Kidney glomerular epithelial cell (primary cell): ENCODE data around the gene ESRP2.

Experiments used
- DNase-seq: peaks from one replicate; lab custom pipeline; 2025; lab: John Stamatoyannopoulos, UW

Gene ESRP2

DNA sequence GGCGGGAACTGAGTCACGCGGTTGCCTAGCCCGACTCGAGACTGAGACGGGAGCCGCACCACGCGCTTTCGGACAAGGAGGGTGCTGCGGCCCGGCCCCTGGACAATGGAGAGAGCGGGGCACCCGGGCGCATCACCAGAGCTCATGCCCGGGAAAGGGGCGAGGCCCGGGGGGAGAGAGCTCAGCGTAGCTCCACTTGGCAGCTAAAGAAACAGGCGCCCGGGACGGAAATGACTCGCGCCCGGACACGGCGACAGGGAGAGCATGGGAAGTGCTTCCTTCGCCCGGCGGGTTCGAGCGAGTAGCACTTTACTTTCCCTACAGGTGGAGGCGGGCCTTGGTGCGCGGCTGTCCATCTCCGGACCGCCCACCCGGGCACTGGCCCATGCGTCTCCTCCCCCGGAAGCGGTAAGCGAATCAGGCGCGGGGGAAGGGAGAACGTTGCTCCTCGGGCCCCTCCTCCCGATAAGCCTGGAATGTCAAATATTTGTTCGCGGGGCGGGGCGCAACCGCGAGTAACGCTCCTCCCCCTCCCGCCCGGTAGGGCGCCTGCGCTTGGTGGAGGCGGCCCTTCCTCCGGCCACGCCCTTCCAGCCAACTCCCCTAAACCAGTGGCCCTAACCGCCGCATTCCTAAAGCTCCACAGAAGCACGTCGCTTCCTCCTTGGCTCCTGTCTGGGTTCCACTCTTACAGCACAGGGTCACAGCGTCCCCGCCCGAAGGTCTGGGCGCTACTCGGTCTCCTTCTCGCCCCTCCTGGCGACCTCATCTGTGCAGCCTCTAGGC is 1.5 kb upstream of the ESRP2 start:
- peak; percentile 98 for DNase-seq

GRCh38 chr16:68236826-68237242 is 907 bp upstream of the ESRP2 start:
- DNase-seq, result no peak

- no peak for DNase-seq
These were observed 354 bp upstream of the ESRP2 start for GRCh38 chr16:68236137-68236825.

DNA sequence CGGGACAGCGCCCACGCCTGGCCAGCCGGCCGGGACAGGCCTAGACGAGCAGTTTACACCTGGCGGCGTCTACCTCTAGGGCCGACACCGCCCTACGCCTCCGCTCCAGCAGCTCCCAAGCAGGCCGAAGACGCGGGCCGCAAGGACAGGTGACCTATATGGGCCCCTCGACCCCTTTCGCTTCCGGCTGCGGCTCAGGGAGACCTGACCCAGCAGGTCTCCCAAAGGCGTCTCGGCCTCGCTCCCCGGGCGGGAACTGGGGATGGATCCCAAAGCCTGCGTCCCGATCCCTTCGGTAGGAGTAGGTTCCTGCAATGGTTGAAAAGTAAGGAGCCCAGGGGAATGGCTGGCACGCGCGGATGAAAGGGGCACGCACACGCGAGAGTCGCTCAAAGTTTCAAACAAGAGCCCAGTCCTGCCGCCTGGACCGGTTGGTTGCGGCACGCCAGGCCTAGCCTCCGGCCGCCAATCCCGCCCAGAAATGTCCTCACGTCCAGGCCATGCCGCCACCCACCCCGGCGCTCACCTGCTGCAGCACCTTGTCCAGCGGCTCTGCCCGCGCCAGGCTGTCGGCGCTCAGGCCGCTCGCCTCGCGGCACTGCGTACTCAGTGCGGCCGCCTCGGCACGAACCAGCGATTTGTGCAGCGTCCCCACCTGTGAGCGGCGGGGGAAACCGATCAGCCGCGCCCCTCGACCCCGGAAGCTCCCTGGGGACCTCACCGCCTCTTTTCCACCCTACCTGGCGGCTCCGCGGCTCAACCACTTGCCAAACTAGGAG is 630 bp downstream of the ESRP2 start:
- no peak for DNase-seq

GRCh38 chr16:68234188-68235107 is 1.5 kb downstream of the ESRP2 start:
- DNase-seq, result peak; percentile 54

DNA sequence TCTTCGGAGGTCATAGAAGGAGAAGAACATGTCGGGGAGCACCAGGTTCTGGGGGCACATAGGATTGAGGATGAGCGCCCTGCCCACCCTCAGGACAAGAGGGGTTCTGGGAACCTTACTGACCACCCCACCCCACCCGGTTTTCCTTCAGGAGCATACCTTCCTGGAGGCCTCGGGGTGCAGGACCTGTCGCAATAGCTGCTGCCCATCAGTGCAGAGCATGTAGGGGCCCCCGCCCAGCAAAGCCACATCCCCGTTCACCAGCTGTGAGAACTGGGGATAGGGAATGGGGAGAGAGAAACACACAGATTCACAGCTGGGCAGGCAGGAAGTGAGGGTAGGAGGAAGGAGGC is 2.1 kb downstream of the ESRP2 start:
- no peak for DNase-seq

DNA sequence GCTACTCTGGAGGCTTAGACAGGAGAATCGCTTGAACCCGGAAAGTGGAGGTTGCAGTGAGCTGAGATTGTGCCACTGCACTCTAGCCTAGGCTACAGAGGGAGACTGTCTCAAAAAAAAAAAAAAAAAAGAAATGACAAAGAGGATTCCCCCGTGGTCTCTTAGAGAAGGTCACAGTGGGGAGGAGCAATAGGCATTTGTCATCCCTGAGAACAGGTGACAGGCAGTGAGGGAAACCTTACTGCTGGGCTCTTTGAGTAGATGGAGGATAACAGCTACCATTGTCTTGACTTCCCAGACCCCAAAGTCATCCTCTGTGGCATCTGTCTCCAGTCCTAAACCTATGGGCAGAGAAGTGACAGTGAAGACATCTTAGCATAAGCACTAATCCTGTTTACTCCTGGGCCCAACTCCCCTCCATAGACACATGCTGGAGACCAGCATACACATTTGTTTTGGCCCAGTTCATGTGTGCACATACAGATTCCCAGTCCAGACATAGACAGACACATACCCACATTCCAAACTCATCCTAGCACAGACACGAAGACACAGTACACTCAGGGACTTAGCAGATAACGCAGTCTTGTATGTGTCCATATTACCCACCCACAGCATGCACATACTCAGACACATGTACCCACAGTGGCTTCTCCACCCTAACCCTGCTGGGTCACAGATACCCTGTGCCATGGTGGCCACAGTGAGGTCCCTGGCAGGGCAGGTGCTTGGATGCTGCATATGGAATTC is 2.7 kb downstream of the ESRP2 start:
- no peak for DNase-seq

DNA sequence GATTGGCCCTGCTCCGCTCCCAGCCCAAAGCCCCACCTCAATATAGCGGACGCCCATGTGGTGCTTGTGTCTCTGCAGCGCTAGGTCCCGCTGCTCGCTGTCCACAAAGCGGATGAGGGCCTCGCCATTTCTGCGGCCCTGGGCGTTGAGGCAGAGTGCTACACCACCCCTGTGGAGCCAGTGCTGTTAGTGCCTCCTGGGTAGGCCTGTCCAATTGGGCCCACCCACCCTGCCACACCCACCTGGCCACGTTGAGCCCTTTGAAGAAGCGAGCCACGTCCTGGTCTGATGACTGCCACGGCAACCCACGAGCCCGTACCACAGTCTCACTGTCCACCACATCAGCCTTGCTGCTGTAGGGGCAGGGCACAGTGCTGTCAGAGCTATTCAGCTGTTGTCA is 3.6 kb downstream of the ESRP2 start:
- no peak for DNase-seq

- DNase-seq, result no peak
These were observed 4.4 kb downstream of the ESRP2 start for GRCh38 chr16:68231384-68232136.

DNA sequence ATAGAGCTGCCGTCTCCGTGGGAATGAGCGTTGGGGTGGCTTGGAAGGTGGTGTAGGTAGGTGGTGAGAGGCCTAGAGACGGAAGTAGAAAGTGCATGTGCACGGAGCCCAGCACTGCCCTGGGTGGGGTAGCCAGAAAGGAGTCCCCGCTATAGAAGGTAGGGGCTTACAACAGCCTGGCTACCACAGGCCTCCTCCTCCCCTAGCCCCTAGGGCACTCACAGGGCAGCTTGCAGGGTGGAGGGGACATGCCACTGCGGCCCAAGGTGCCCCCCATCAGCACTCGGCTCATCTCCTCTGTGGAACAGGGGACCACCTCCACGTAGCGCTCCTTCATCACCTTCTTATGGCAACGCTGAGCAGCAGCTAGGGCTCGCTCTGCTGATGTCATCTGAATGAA is 5.0 kb downstream of the ESRP2 start:
- DNase-seq, result no peak

DNA sequence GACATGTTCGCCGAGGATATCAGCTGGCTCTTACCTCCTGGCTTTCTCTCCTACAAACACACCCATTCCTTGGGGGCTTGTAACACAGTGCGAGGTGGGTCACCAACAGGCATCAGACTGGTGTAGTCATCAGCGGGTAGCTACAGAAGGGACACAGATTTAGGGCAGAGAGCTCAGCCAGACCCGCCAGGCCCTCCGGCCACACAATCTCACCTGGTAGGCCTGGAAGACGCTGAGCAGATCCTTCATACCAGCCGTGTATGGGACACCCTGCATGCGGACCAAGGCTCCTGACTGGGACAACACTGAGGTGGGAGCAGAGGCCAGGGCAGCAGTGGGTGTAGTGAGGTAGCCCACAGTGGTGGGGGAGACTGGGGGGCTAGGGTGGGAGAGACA is 5.8 kb downstream of the ESRP2 start:
- DNase-seq, result no peak

GRCh38 chr16:68229431-68230175 is 6.3 kb downstream of the ESRP2 start:
- peak; percentile 37 for DNase-seq

DNA sequence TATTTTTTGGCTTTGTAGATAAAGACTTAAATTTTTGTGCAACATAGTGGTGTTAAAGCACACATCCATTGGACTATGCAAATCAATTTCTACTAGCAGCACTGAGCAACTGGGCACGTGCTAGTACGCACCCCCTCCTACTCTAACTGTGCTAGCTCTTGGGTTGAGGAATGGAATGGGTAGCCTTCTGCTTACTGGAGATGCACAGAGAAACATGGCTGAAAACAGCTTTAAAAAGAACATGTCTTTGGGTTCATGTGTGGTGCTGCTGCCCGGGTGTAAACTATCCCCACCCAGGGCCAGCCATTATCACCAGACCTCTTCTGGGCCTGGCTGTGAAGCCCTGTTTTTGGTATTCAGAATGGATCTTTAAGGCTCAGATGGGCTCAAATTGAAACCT is 7.3 kb downstream of the ESRP2 start:
- DNase-seq, result no peak

DNA sequence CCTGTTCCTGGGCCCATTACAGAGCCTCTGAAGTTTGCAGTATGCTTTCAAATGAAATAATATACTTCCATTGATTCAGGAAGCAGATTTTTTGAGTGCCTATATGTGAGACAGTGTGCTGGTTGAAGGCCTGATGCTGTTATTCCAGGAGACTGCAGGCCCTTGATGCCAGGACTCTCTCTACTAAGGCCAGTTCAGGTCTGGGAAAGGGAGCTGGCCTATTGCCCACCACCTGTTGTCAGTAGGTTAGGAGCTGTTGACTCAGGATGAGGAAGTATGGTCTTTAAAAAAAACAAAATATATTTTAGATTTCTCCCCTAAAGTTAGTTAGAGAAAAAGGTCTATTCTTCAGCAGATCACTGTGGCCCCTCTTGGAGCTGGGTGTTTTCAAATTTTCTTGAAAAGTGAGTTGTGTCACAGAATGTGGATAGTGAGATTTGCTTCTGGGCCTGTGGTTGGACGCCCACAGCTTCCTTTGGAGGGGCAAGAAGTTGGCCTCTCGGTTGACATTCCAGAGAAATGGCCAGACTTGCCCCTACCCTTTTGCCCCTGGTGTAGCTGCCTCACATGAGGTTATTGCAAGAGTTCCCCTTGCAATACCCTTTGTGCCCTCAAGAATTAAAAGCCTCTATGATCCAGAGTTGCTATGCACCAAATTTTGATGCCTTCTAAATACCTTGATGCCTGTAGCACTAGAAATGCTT is 7.9 kb downstream of the ESRP2 start:
- DNase-seq, result no peak

DNA sequence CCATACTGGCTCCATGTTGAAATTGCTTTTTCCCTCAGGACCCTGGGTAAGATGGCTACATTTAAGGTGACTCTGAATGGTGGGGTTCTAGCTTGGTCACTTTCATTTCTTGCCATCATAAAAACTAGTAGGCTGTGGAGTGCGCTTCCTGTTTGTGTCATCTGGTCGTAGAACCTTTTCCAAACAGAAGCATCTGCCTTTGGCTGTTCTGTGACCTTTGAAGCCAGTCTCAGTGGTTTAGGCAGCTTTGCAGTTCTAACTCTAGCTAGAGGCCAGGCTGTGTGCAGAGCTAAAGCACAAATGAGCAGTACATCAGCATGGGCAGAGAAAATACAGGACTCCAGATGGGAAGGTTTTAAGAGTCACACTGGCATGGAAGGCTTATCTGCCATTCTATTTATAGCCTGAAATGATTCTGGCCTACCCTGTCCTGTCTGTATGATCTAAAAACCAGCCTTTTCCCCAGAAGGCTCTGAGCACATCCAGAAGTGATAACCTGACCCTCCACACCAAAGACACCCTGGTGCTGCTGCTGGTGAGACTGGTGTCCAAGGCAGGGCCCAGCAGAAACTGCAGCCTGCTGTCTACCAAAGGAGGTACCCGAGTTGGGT is 8.6 kb downstream of the ESRP2 start:
- no peak for DNase-seq

DNA sequence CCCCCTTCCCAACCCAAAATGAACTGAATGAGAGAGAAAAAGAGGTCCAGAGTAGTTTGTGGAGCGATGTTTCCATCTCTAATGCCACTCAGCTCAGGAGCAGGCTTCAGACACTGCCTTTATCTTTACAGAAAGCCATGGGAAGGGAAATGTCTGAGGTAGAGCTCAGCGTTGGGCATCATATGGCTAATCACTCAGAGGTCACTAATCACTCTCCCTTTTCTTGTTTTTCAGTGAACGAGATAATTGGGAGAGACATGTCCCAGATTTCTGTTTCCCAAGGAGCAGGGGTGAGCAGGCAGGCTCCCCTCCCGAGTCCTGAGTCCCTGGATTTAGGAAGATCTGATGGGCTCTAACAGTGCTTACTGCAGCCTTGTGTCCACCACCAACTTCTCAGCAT is 9.8 kb downstream of the ESRP2 start:
- no peak for DNase-seq

DNA sequence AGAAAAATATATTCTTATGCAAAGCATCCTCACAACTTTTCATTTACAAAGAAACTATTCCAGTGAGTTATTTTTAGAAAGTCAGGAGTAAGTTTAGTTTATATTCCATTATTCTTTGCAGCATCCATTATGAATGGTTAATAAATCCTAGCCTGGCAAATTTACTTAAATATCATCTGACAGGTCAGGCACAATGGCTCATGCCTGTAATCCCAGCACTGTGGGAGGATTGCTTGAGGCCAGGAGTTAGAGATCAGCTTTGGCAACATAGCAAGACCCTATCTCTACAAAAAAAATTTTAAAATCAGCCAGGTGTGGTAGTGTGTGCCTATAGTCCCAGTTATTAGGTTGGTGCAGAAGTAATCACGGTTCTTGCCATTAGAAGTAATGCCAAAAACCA is 12.9 kb downstream of the ESRP2 start:
- no peak for DNase-seq

DNA sequence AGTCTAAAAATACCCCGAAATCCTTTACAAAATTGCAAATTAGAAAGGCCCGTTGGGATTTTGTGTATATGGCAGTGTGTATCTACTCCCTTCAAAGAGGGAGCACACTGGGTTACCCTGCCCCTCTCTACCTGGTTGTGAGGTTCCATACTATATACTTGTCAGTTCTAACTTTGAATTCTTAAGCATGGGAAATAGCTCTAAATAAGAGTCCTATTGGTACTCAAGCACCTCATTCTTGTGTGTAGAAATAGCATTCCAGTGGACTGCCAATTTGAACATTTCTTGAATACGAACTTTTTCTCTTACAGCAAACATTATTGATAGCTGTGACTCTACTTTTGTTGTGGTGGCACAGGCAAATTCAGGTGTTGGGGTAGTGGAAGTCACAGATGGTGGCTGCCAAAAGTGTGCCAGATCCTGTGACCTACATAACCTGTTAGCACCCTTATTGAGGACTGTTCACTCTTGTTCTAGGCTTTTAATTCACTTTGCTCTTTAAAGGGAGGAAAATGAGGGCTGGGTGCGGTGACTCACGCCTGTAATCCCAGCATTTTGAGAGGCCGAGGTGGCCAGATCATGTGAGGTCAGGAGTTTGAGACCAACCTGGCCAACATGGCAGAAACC is 16.1 kb downstream of the ESRP2 start:
- no peak for DNase-seq
